ENCODE data around the gene GOLGA6L10.

Gene GOLGA6L10

GRCh38 chr15:82297546-82297945, 51.7 kb downstream of the GOLGA6L10 start:
- DNase-seq = no peak

GRCh38 chr15:82294061-82294690, 55.1 kb downstream of the GOLGA6L10 start:
- DNase-seq = no peak

GRCh38 chr15:82292271-82292670, 57.0 kb downstream of the GOLGA6L10 start:
- DNase-seq = no peak

Data from NCI-H2227 treated with DMSO at 0.1 percent for 48 hours (cell line).